ENCODE results near the gene RGS9BP.
"Not testable (repeated sequence)": the region's sequence is repeated elsewhere in the genome, so short reads cannot be mapped to it uniquely, and the experiment has no call there.

The RGS9BP gene

GRCh38 chr19:32696771-32697170 is 21.1 kb downstream of the RGS9BP start:
- not testable (repeated sequence) for H3K9me3 Mint-ChIP-seq (ENCODE audit: low read depth); H3K27me3 Mint-ChIP-seq; H3K4me3 Mint-ChIP-seq
- peaks cover 65% of the 10 kb centered on the region for H3K4me1 Mint-ChIP-seq (ENCODE audit: low read depth)
- peaks cover 31% of the 10 kb centered on the region for H3K36me3 Mint-ChIP-seq
- H3K27ac Mint-ChIP-seq = peak overlapping the region; percentile 34

DNA sequence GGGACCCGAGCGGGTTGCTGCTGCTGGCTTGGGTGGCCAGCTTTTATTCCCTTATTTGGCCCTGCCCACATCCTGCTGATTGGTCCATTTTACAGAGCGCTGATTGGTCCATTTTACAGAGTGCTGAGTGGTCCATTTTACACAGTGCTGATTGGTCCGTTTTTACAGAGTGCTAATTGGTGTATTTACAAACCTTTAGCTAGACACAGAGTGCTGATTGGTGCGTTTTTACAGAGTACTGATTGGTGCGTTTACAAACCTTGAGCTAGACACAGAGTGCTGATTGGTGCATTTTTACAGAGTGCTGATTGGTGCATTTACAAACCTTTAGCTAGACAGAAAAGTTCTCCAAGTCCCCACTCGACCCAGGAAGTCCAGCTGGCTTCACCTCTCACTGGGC is 24.5 kb downstream of the RGS9BP start:
- H3K36me3 Mint-ChIP-seq = peaks cover 38% of the 10 kb centered on the region
- peaks cover 46% of the 10 kb centered on the region for H3K4me1 Mint-ChIP-seq (ENCODE audit: low read depth)
- not testable (repeated sequence) for H3K4me3 Mint-ChIP-seq; H3K27me3 Mint-ChIP-seq; H3K9me3 Mint-ChIP-seq (ENCODE audit: low read depth); H3K27ac Mint-ChIP-seq

- H3K4me3 Mint-ChIP-seq = no peak overlapping the region
- H3K4me1 Mint-ChIP-seq (ENCODE audit: low read depth) = peaks cover 31% of the 10 kb centered on the region
- no peak overlapping the region for H3K27ac Mint-ChIP-seq
- peaks cover 3% of the 10 kb centered on the region for H3K9me3 Mint-ChIP-seq (ENCODE audit: low read depth)
- H3K36me3 Mint-ChIP-seq = peaks cover 32% of the 10 kb centered on the region
- H3K27me3 Mint-ChIP-seq = no peaks in the 10 kb centered on the region
Observed at GRCh38 chr19:32702010-32702409, 26.4 kb downstream of the RGS9BP start.

DNA sequence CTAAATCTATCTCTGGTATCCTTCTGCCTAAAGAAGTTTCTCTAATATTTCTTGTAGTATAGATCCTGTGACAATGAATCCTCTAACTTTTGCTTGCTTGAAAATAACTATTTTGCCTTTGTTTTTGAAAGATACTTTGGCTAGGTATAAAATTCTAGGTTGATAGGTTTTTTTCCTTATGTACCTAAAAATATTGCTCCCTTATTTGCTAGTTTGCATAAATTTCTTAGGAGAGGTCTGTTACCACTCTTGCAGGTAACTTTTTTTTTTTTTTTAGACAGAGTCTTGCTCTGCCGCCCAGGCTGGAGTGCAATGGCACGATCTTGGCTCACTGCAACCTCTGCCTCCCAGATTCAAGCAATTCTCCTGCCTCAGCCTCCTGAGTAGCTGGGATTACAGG is 28.4 kb downstream of the RGS9BP start:
- H3K4me1 Mint-ChIP-seq (ENCODE audit: low read depth) = peaks cover 29% of the 10 kb centered on the region
- H3K36me3 Mint-ChIP-seq = peaks cover 17% of the 10 kb centered on the region
- H3K4me3 Mint-ChIP-seq; H3K27me3 Mint-ChIP-seq; H3K9me3 Mint-ChIP-seq (ENCODE audit: low read depth); H3K27ac Mint-ChIP-seq: not testable (repeated sequence)

DNA sequence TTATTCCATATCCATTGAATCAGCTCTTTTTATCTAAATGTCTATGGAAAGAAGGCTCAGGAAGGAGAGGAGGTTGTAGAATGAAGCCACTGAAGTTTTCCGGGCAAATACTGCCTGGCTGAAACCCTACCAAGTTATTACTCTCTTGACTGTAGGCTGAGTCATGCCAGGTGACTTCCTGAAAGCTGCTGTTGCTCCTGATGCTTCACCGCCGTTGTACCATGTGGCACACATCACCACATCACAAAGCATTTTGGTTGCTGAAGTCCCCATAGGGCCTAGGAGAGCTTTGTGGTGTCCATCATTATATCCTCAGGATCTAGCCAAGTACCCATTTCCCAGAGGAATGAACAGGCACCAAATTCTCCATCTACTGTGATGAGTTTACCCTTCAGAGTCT is 32.8 kb downstream of the RGS9BP start:
- Mint-ChIP-seq H3K4me1 (ENCODE audit: low read depth) (peaks cover 20% of the 10 kb centered on the region), H3K27me3 (no peaks in the 10 kb centered on the region), H3K27ac (peak overlapping the region; percentile 59), H3K9me3 (ENCODE audit: low read depth) (no peaks in the 10 kb centered on the region), H3K36me3 (peaks cover 6% of the 10 kb centered on the region), H3K4me3 (no peak overlapping the region)

DNA sequence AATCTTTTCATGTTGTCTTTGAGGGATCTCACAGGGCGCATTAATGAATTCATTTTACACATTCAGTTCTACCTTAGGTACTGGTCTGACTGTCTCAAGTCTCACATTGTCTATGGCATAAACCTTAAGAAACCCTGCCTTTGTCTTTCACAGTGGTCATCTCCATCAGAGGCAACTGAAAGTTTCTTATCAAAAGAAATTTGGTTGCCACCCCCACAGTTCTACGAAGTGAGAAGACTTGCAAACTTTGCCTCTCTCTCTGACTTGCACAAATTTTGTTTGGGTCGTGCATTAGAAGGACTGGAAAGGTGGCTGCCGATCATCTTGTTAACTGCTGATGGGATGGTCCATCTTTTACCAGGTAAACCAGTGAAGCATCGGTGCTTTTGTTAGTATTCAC is 33.4 kb downstream of the RGS9BP start:
- peak overlapping the region; percentile 59 for H3K27ac Mint-ChIP-seq
- peaks cover 3% of the 10 kb centered on the region for H3K36me3 Mint-ChIP-seq
- H3K4me3 Mint-ChIP-seq = no peak overlapping the region
- no peaks in the 10 kb centered on the region for H3K9me3 Mint-ChIP-seq (ENCODE audit: low read depth)
- H3K27me3 Mint-ChIP-seq = no peaks in the 10 kb centered on the region
- H3K4me1 Mint-ChIP-seq (ENCODE audit: low read depth) = peaks cover 18% of the 10 kb centered on the region

GRCh38 chr19:32711747-32712146 is 36.1 kb downstream of the RGS9BP start:
- Mint-ChIP-seq H3K27ac (no peak overlapping the region), H3K4me3 (no peak overlapping the region), H3K36me3 (peaks cover 7% of the 10 kb centered on the region), H3K9me3 (ENCODE audit: low read depth) (no peaks in the 10 kb centered on the region), H3K27me3 (no peaks in the 10 kb centered on the region), H3K4me1 (ENCODE audit: low read depth) (peaks cover 18% of the 10 kb centered on the region)

- H3K4me3 Mint-ChIP-seq; H3K9me3 Mint-ChIP-seq (ENCODE audit: low read depth); H3K36me3 Mint-ChIP-seq; H3K27ac Mint-ChIP-seq; H3K4me1 Mint-ChIP-seq (ENCODE audit: low read depth); H3K27me3 Mint-ChIP-seq: not testable (repeated sequence)
Observed at GRCh38 chr19:32716203-32716602, 40.6 kb downstream of the RGS9BP start.

GRCh38 chr19:32717496-32717895 is 41.8 kb downstream of the RGS9BP start:
- peaks cover 2% of the 10 kb centered on the region for H3K4me1 Mint-ChIP-seq (ENCODE audit: low read depth)
- H3K36me3 Mint-ChIP-seq = peaks cover 9% of the 10 kb centered on the region
- H3K27ac Mint-ChIP-seq = peak overlapping the region; percentile 22
- H3K9me3 Mint-ChIP-seq (ENCODE audit: low read depth) = no peaks in the 10 kb centered on the region
- no peak overlapping the region for H3K4me3 Mint-ChIP-seq
- H3K27me3 Mint-ChIP-seq = no peaks in the 10 kb centered on the region

DNA sequence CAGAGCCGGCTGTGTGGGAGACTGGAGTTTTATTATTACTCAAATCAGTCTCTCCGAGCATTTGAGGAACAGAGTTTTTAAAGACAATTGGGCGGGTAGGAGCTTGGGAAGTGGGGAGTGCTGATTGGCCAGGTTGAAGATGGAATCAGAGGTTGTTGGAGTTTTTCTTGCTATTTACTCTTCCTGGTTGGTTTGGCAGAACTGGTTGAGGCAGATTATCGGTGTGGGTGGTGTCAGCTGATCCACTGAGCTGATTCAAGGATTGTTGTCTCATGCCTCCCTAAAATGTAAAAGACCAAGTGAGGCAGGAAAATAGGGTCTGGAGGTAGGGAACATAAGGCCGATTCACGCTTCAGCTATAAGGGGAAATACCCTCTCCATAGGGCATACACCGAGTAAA is 42.6 kb downstream of the RGS9BP start:
- Mint-ChIP-seq H3K4me3 (no peak overlapping the region), H3K27me3 (no peaks in the 10 kb centered on the region), H3K4me1 (ENCODE audit: low read depth) (peaks cover 2% of the 10 kb centered on the region), H3K36me3 (peaks cover 9% of the 10 kb centered on the region), H3K27ac (no peak overlapping the region), H3K9me3 (ENCODE audit: low read depth) (no peaks in the 10 kb centered on the region)

GRCh38 chr19:32719611-32720059 is 44.0 kb downstream of the RGS9BP start, which contains the start of gene TDRD12:
TDRD12 (plus strand) TSS chr19:32719767; CDS start chr19:32720073, 306 bp downstream.
- Mint-ChIP-seq H3K27me3 (no peaks in the 10 kb centered on the region), H3K9me3 (ENCODE audit: low read depth) (no peaks in the 10 kb centered on the region), H3K36me3 (peaks cover 8% of the 10 kb centered on the region), H3K27ac (no peak within 1 kb of the TSS), H3K4me1 (ENCODE audit: low read depth) (peaks cover 2% of the 10 kb centered on the region), H3K4me3 (no peak within 1 kb of the TSS)

- H3K9me3 Mint-ChIP-seq (ENCODE audit: low read depth) = no peaks in the 10 kb centered on the region
- no peak overlapping the region for H3K27ac Mint-ChIP-seq
- peaks cover 2% of the 10 kb centered on the region for H3K4me1 Mint-ChIP-seq (ENCODE audit: low read depth)
- no peaks in the 10 kb centered on the region for H3K27me3 Mint-ChIP-seq
- H3K36me3 Mint-ChIP-seq = peaks cover 3% of the 10 kb centered on the region
- no peak overlapping the region for H3K4me3 Mint-ChIP-seq
Observed at GRCh38 chr19:32720216-32720935, 44.7 kb downstream of the RGS9BP start.

DNA sequence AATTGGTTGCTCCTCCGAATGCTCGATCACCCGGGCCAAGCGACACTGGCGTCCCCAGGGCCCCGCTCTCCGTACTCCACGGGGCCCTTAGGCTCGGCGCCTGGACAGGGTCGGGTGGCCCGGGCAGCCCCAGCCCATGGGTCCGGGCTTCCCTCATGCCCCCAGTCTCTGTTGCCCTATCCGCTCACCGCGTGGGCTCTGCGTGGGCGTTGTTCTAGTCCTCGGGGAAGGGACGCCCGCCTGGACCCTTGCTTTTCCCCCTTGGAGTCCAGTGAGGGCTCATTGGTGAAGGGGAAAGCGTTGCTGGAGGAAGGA is 45.2 kb downstream of the RGS9BP start:
- Mint-ChIP-seq H3K36me3 (peaks cover 3% of the 10 kb centered on the region), H3K9me3 (ENCODE audit: low read depth) (no peaks in the 10 kb centered on the region), H3K27me3 (no peaks in the 10 kb centered on the region), H3K4me3 (no peak overlapping the region), H3K4me1 (ENCODE audit: low read depth) (peaks cover 2% of the 10 kb centered on the region), H3K27ac (no peak overlapping the region)
